IPS-11a (cell line): ENCODE results near the gene FAM124B.
"Not testable (repeated sequence)": the region's sequence is repeated elsewhere in the genome, so short reads cannot be mapped to it uniquely, and the experiment has no call there.

Experiments used
- H3K4me3 ChIP-seq: one replicate; pipeline ENCODE4 v1.5.1; 2013; ENCODE audit warnings: low read depth, low read length, control low read depth

The FAM124B gene

GRCh38 chr2:224382973-224383555 is 18.8 kb downstream of the FAM124B start:
- no peak overlapping the region for H3K4me3 ChIP-seq

- not testable (repeated sequence) for H3K4me3 ChIP-seq
Observed at GRCh38 chr2:224382280-224382647, 19.6 kb downstream of the FAM124B start.

- no peak overlapping the region for H3K4me3 ChIP-seq
Observed at GRCh38 chr2:224381521-224382279, 20.2 kb downstream of the FAM124B start.

- no peak overlapping the region for H3K4me3 ChIP-seq
Observed at GRCh38 chr2:224379986-224380385, 21.9 kb downstream of the FAM124B start.

- H3K4me3 ChIP-seq: no peak overlapping the region
Observed at GRCh38 chr2:224379172-224379571, 22.7 kb downstream of the FAM124B start.

- no peak overlapping the region for H3K4me3 ChIP-seq
Observed at GRCh38 chr2:224378701-224379097, 23.2 kb downstream of the FAM124B start.

- no peak overlapping the region for H3K4me3 ChIP-seq
Observed at GRCh38 chr2:224377751-224378700, 23.9 kb downstream of the FAM124B start.

- H3K4me3 ChIP-seq: no peak overlapping the region
Observed at GRCh38 chr2:224372641-224373040, 29.3 kb downstream of the FAM124B start.

GRCh38 chr2:224369028-224369632 is 32.8 kb downstream of the FAM124B start:
- no peak overlapping the region for H3K4me3 ChIP-seq

- no peak overlapping the region for H3K4me3 ChIP-seq
Observed at GRCh38 chr2:224366267-224366844, 35.6 kb downstream of the FAM124B start.

- no peak overlapping the region for H3K4me3 ChIP-seq
Observed at GRCh38 chr2:224365331-224365730, 36.6 kb downstream of the FAM124B start.

- no peak overlapping the region for H3K4me3 ChIP-seq
Observed at GRCh38 chr2:224363281-224363680, 38.6 kb downstream of the FAM124B start.

- no peak overlapping the region for H3K4me3 ChIP-seq
Observed at GRCh38 chr2:224362094-224362493, 39.8 kb downstream of the FAM124B start.

- no peak overlapping the region for H3K4me3 ChIP-seq
Observed at GRCh38 chr2:224360801-224361251, 41.1 kb downstream of the FAM124B start.

- no peak overlapping the region for H3K4me3 ChIP-seq
Observed at GRCh38 chr2:224359569-224359968, 42.3 kb downstream of the FAM124B start.

- H3K4me3 ChIP-seq: no peak overlapping the region
Observed at GRCh38 chr2:224357098-224357901, 44.6 kb downstream of the FAM124B start.

GRCh38 chr2:224354632-224355211 is 47.2 kb downstream of the FAM124B start:
- H3K4me3 ChIP-seq: no peak overlapping the region

GRCh38 chr2:224350703-224351102 is 51.2 kb downstream of the FAM124B start:
- no peak overlapping the region for H3K4me3 ChIP-seq

GRCh38 chr2:224349396-224349795 is 52.5 kb downstream of the FAM124B start:
- H3K4me3 ChIP-seq: no peak overlapping the region
